ENCODE results near the gene CBX2.

- TF ChIP-seq CTCF (IDR thresholded peaks at IDR 0.05; ENCODE audit: insufficient read depth, low read length), result no peak
- no peak for TF ChIP-seq REST (IDR thresholded peaks at IDR 0.05; ENCODE audit: insufficient replicate concordance, low read depth)
These were observed 19.7 kb upstream of the CBX2 start for GRCh38 chr17:79758271-79758670.

All from HL-60 (cell line).